Naive thymus-derived CD8-positive, alpha-beta T cell (primary cell): Measurements from ENCODE around the gene LRRC61. TPM values are rescaled to one million over a fixed set of nuclear protein-coding genes. Genes with fewer than 3 reads are reported as not detected.
"Not testable (repeated sequence)": the region's sequence is repeated elsewhere in the genome, so short reads cannot be mapped to it uniquely, and the experiment has no call there.

Experiments
- ATAC-seq, 2 donors: fragments of 150-1000 bp; cut with Tn5 transposase in 1 of 2; sonication (Bioruptor Pico), chemical (Tn5 transposase) in 1 of 2; 1 replicate in 1 of 2; 2 replicates in 1 of 2; pipeline ENCODE4 v1.10.0; 2021; ENCODE audit warnings: mild to moderate bottlenecking in 2 of 2, moderate library complexity in 2 of 2
- POLR2A ChIA-PET: fragments of 350-600 bp; sonication (Branson Sonifier 250); formaldehyde crosslinking; loops from one replicate; lab custom pipeline; 2021; ENCODE audit warnings: antibody characterized with exemption; lab: Charles Lee
- DNase-seq, 10 donors: peaks; one replicate each; pipeline versions ENCODE4 v3.0.0 to v3.0.0-alpha.2; 2020 to 2022
- H3K27ac Mint-ChIP-seq, 10 donors: one replicate each; pipeline ENCODE4 v1.8.0; 2020 to 2022; ENCODE audit warnings: mild to moderate bottlenecking in 10 of 10, mixed read lengths in 10 of 10, moderate library complexity in 4 of 10, inconsistent platforms in 1 of 10
- H3K27me3 Mint-ChIP-seq, 5 donors: one replicate each; pipeline ENCODE4 v1.8.0; 2021 to 2022; ENCODE audit warnings: mixed read lengths in 5 of 5
- H3K36me3 Mint-ChIP-seq, 3 donors: one replicate each; pipeline ENCODE4 v1.8.0; 2020 to 2022; ENCODE audit warnings: mixed read lengths in 3 of 3, mild to moderate bottlenecking in 2 of 3, inconsistent platforms in 1 of 3
- H3K4me1 Mint-ChIP-seq, 4 donors: one replicate each; pipeline ENCODE4 v1.8.0; 2021 to 2022; ENCODE audit warnings: mixed read lengths in 4 of 4
- H3K4me3 Mint-ChIP-seq, 10 donors: one replicate each; pipeline ENCODE4 v1.8.0; 2020 to 2022; ENCODE audit warnings: mild to moderate bottlenecking in 10 of 10, mixed read lengths in 10 of 10, moderate library complexity in 6 of 10, inconsistent platforms in 1 of 10
- H3K9me3 Mint-ChIP-seq, 9 donors: one replicate each; pipeline ENCODE4 v1.8.0; 2020 to 2022; ENCODE audit warnings: mixed read lengths in 9 of 9, mild to moderate bottlenecking in 3 of 9, inconsistent platforms in 1 of 9, moderate library complexity in 1 of 9
- polyA plus RNA-seq, 3 donors: library from polyadenylated mRNA; unstranded; fragments of 300-500 nt; fragmentation: Illumina TruSeq; gene quantifications; one replicate each; pipeline ENCODE4 v1.2.3, GENCODE V29; 2021
- total RNA-seq, 8 experiments: library from RNA in 2 of 8; stranded (reverse) in 2 of 8; gene quantifications; one replicate each; pipeline ENCODE4 v1.2.3 and lab custom pipeline; 2021 to 2026

LRRC61 gene
- 10 to 100 TPM; 13.8 to 16.0 TPM for total RNA-seq
- polyA plus RNA-seq: 10 to 100 TPM; 17.8 to 34.3 (median 33.5) TPM
- total RNA-seq (lab: John Stamatoyannopoulos, UW): 0 to 5.3 (median 4.2) reads per million in 6 experiments

GRCh38 chr7:150322833-150323681, at the start of gene LRRC61, which contains the start of gene ACTR3C:
LRRC61 (plus strand) TSS chr7:150323355; CDS start chr7:150336862, 13,507 bp downstream.
ACTR3C (minus strand) TSS chr7:150323545; CDS start chr7:150295296, 28,249 bp downstream.
- peak within 1 kb of the TSS; percentile 92 to 100 (median 98) for H3K4me3 Mint-ChIP-seq
- peak; percentile 61 to 76 for ATAC-seq
- H3K27ac Mint-ChIP-seq: peak within 1 kb of the TSS; percentile 95 to 99 (median 97)
- H3K9me3 Mint-ChIP-seq: no peaks in the 10 kb centered on the region
- H3K27me3 Mint-ChIP-seq: no peaks in the 10 kb centered on the region
- peaks cover 24 to 55% (median 48%) of the 10 kb centered on the region in 4 donors for H3K4me1 Mint-ChIP-seq
- peaks cover 7 to 30% (median 9%) of the 10 kb centered on the region in 3 donors for H3K36me3 Mint-ChIP-seq
- DNase-seq: peak; percentile 33 to 78 (median 58)
- POLR2A ChIA-PET: interaction anchor here (0.6 to 1.7 kb wide), 6 partner anchors 9 to 1211 kb away, joined by 3 to 8 read pairs (median 4); partner anchors contain the start of genes GIMAP7 and REPIN1

- H3K36me3 Mint-ChIP-seq, H3K4me3 Mint-ChIP-seq, H3K4me1 Mint-ChIP-seq, POLR2A ChIA-PET, H3K27ac Mint-ChIP-seq, H3K27me3 Mint-ChIP-seq, H3K9me3 Mint-ChIP-seq: not testable (repeated sequence)
- ATAC-seq (peak; percentile 54 to 73), DNase-seq (peak in 8 of 10 donors; percentile 8 to 65 (median 40))
Measured at GRCh38 chr7:150276132-150276695, 46.9 kb upstream of the LRRC61 start.

- H3K9me3 Mint-ChIP-seq, H3K36me3 Mint-ChIP-seq, H3K4me3 Mint-ChIP-seq, POLR2A ChIA-PET, DNase-seq, H3K4me1 Mint-ChIP-seq, ATAC-seq, H3K27ac Mint-ChIP-seq, H3K27me3 Mint-ChIP-seq: not testable (repeated sequence)
Measured at GRCh38 chr7:150278383-150278782, 44.8 kb upstream of the LRRC61 start.

- H3K36me3 Mint-ChIP-seq, H3K9me3 Mint-ChIP-seq, H3K4me1 Mint-ChIP-seq, H3K27me3 Mint-ChIP-seq, POLR2A ChIA-PET, DNase-seq, H3K27ac Mint-ChIP-seq, H3K4me3 Mint-ChIP-seq, ATAC-seq: not testable (repeated sequence)
Measured at GRCh38 chr7:150281681-150282403, 41.3 kb upstream of the LRRC61 start.

GRCh38 chr7:150283111-150283510, 40.0 kb upstream of the LRRC61 start:
- H3K27me3 Mint-ChIP-seq, H3K27ac Mint-ChIP-seq, DNase-seq, POLR2A ChIA-PET, H3K9me3 Mint-ChIP-seq, H3K4me1 Mint-ChIP-seq, H3K4me3 Mint-ChIP-seq, H3K36me3 Mint-ChIP-seq, ATAC-seq: not testable (repeated sequence)

- ATAC-seq, H3K27me3 Mint-ChIP-seq, POLR2A ChIA-PET, H3K4me3 Mint-ChIP-seq, DNase-seq, H3K27ac Mint-ChIP-seq, H3K4me1 Mint-ChIP-seq, H3K9me3 Mint-ChIP-seq, H3K36me3 Mint-ChIP-seq: not testable (repeated sequence)
Measured at GRCh38 chr7:150283608-150284007, 39.5 kb upstream of the LRRC61 start.

- POLR2A ChIA-PET, H3K9me3 Mint-ChIP-seq, H3K27me3 Mint-ChIP-seq, H3K4me1 Mint-ChIP-seq, H3K36me3 Mint-ChIP-seq: not testable (repeated sequence)
- Mint-ChIP-seq H3K4me3 (peak overlapping the region in 1 of 10 donors; percentile 36), H3K27ac (peak overlapping the region in 1 of 10 donors; percentile 0)
- peak; percentile 90 to 96 for ATAC-seq
- peak in 9 of 10 donors; percentile 15 to 64 (median 33) for DNase-seq
Measured at GRCh38 chr7:150285849-150286754, 37.1 kb upstream of the LRRC61 start.

GRCh38 chr7:150287815-150288214, 35.3 kb upstream of the LRRC61 start:
- H3K4me3 Mint-ChIP-seq, H3K27me3 Mint-ChIP-seq, POLR2A ChIA-PET, H3K36me3 Mint-ChIP-seq, ATAC-seq, H3K27ac Mint-ChIP-seq, H3K9me3 Mint-ChIP-seq, H3K4me1 Mint-ChIP-seq, DNase-seq: not testable (repeated sequence)

GRCh38 chr7:150288816-150289215, 34.3 kb upstream of the LRRC61 start:
- ATAC-seq, H3K4me1 Mint-ChIP-seq, POLR2A ChIA-PET, H3K27ac Mint-ChIP-seq, DNase-seq, H3K27me3 Mint-ChIP-seq, H3K36me3 Mint-ChIP-seq, H3K4me3 Mint-ChIP-seq, H3K9me3 Mint-ChIP-seq: not testable (repeated sequence)

GRCh38 chr7:150290317-150290716, 32.8 kb upstream of the LRRC61 start:
- H3K27me3 Mint-ChIP-seq, H3K4me1 Mint-ChIP-seq, POLR2A ChIA-PET, H3K4me3 Mint-ChIP-seq, H3K27ac Mint-ChIP-seq, H3K9me3 Mint-ChIP-seq, ATAC-seq, DNase-seq: not testable (repeated sequence)
- peaks cover 0 to 12% (median 0%) of the 10 kb centered on the region in 3 donors for H3K36me3 Mint-ChIP-seq

GRCh38 chr7:150295027-150295426, 28.1 kb upstream of the LRRC61 start:
- H3K9me3 Mint-ChIP-seq, H3K4me1 Mint-ChIP-seq, H3K27me3 Mint-ChIP-seq, H3K4me3 Mint-ChIP-seq, POLR2A ChIA-PET, H3K27ac Mint-ChIP-seq, DNase-seq, ATAC-seq: not testable (repeated sequence)
- H3K36me3 Mint-ChIP-seq: peaks cover 0 to 12% (median 0%) of the 10 kb centered on the region in 3 donors

GRCh38 chr7:150295614-150296013, 27.5 kb upstream of the LRRC61 start:
- H3K27ac Mint-ChIP-seq, H3K27me3 Mint-ChIP-seq, DNase-seq, H3K4me3 Mint-ChIP-seq, ATAC-seq, POLR2A ChIA-PET, H3K9me3 Mint-ChIP-seq, H3K4me1 Mint-ChIP-seq: not testable (repeated sequence)
- H3K36me3 Mint-ChIP-seq: peaks cover 0 to 12% (median 0%) of the 10 kb centered on the region in 3 donors
